Osteocyte (in vitro differentiated cells): ENCODE measurements around the gene NRXN2. TPM values are rescaled to one million over a fixed set of nuclear protein-coding genes. Genes with fewer than 3 reads are reported as not detected.

Source experiments
- DNase-seq: peaks from one replicate; pipeline ENCODE4 v3.0.0; 2021; ENCODE audit warnings: mixed read lengths; ENCODE audit not compliant: unreplicated experiment; ENCODE audit errors: extremely low spot score
- H3K27ac Mint-ChIP-seq: one replicate; pipeline ENCODE4 v1.8.0; 2021; ENCODE audit warnings: mild to moderate bottlenecking, mixed read lengths; ENCODE audit not compliant: unreplicated experiment
- H3K27me3 Mint-ChIP-seq: one replicate; pipeline ENCODE4 v1.8.0; 2021; ENCODE audit warnings: mixed read lengths; ENCODE audit not compliant: unreplicated experiment
- H3K36me3 Mint-ChIP-seq: one replicate; pipeline ENCODE4 v1.8.0; 2021; ENCODE audit warnings: mixed read lengths; ENCODE audit not compliant: unreplicated experiment
- H3K4me1 Mint-ChIP-seq: one replicate; pipeline ENCODE4 v1.8.0; 2021; ENCODE audit warnings: mixed read lengths; ENCODE audit not compliant: unreplicated experiment
- H3K4me3 Mint-ChIP-seq: one replicate; pipeline ENCODE4 v1.8.0; 2021; ENCODE audit warnings: mild to moderate bottlenecking, moderate library complexity, mixed read lengths; ENCODE audit not compliant: unreplicated experiment
- H3K9me3 Mint-ChIP-seq: one replicate; pipeline ENCODE4 v1.8.0; 2021; ENCODE audit warnings: mixed read lengths; ENCODE audit not compliant: unreplicated experiment
- total RNA-seq: library from RNA; stranded (reverse); gene quantifications from 2 replicates; pipeline ENCODE4 v1.2.1, GENCODE V29; 2021
- TF ChIP-seq, protein P1 (sequence below): fragments of 200-600 bp; sonication (generic); IDR thresholded peaks from 2 replicates; pipeline ENCODE4 v1.5.0; 2021; ENCODE audit warnings: antibody characterized with exemption, mild to moderate bottlenecking, moderate library complexity

The NRXN2 gene
- total RNA-seq, 1 donor from 2014 or later = 2.6 TPM

DNA sequence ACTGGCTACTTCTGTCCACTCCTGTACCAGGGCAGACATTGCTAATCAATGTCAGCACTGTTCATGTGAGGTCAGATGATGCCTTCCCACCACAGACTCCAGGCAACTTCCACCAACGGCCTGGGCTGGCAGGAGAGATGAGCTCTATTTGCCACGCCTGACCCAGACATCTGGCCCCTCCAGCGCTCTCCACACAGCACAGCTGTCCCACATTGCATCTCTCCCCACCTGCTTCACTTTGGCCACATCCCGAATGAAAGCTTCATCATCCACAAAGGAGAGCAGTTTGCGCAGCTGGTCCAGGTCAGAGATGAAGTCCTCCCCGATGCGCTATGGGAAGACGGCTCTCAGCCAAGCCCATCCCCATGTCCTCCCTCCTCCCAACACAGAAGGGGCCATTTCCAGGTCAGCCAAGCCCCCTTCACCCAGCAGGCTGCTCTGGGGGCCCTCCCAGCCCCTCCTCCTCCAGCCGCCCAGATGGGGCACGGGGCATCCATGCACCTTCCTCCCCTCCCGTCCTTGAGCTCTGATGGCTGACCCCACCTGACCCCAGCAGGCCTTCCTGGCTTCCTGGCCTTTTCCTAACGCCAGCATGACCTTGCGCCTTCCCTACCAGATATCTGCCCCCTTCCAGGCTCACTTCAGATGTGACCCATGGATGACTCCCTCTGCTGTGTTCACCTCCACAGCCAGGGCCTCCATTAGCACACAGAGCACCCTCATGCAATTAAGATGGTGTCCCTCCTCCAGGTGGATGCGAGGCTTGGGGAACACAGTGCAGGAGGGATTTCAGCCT is 29.4 kb upstream of the NRXN2 start:
- H3K27me3 Mint-ChIP-seq = no peaks in the 10 kb centered on the region
- no peaks in the 10 kb centered on the region for H3K36me3 Mint-ChIP-seq
- no peak overlapping the region for H3K4me3 Mint-ChIP-seq
- no peak overlapping the region for H3K27ac Mint-ChIP-seq
- H3K9me3 Mint-ChIP-seq = no peaks in the 10 kb centered on the region
- TF ChIP-seq, protein P1, sequence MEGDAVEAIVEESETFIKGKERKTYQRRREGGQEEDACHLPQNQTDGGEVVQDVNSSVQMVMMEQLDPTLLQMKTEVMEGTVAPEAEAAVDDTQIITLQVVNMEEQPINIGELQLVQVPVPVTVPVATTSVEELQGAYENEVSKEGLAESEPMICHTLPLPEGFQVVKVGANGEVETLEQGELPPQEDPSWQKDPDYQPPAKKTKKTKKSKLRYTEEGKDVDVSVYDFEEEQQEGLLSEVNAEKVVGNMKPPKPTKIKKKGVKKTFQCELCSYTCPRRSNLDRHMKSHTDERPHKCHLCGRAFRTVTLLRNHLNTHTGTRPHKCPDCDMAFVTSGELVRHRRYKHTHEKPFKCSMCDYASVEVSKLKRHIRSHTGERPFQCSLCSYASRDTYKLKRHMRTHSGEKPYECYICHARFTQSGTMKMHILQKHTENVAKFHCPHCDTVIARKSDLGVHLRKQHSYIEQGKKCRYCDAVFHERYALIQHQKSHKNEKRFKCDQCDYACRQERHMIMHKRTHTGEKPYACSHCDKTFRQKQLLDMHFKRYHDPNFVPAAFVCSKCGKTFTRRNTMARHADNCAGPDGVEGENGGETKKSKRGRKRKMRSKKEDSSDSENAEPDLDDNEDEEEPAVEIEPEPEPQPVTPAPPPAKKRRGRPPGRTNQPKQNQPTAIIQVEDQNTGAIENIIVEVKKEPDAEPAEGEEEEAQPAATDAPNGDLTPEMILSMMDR = no peak
- peaks cover 21% of the 10 kb centered on the region for H3K4me1 Mint-ChIP-seq
- DNase-seq = no peak

DNA sequence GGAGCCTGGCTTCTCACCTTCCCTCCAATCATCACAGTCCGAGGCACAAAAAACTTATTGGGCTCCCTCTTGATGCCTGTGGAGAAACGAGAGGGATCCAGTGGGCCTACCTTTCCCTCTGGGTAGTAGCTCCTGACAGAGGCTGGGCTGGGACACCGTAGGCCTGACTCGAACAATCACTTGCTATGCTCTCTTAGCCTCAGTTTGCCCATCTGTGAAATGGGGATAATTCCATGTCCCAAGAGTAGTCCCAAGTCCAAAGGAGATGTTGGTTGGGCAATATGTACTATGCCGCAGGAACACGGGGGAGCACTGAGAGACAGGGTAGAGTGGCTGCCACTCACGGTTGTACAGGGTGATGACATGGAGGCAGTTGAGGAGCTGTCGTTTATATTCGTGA is 28.6 kb upstream of the NRXN2 start:
- Mint-ChIP-seq H3K36me3 (no peaks in the 10 kb centered on the region), H3K27me3 (no peaks in the 10 kb centered on the region), H3K4me1 (peaks cover 22% of the 10 kb centered on the region), H3K4me3 (no peak overlapping the region), H3K27ac (no peak overlapping the region), H3K9me3 (no peaks in the 10 kb centered on the region)
- no peak for DNase-seq
- TF ChIP-seq, protein P1 = no peak

DNA sequence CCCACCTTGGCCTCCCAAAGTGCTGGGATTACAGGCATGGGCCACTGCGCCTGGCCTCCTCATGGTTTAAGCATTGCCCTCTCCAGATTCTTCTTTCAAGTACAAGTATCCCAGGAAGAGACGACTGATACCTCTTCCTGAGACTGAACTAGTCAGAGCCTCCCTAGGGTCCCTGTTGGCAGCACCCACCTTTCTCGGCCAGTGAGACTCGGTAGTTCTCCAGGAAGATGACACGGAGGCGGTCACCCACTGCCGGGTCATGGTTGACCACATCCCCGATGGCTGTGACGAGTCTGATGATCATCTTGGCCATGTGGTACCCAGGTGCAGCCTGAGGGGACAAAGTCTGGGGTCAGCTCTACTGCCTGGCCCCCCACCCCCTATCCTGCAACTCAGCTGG is 28.1 kb upstream of the NRXN2 start:
- Mint-ChIP-seq H3K4me3 (no peak overlapping the region), H3K27ac (no peak overlapping the region), H3K27me3 (no peaks in the 10 kb centered on the region), H3K9me3 (no peaks in the 10 kb centered on the region), H3K4me1 (peaks cover 22% of the 10 kb centered on the region), H3K36me3 (no peaks in the 10 kb centered on the region)
- TF ChIP-seq, protein P1 = no peak
- no peak for DNase-seq

DNA sequence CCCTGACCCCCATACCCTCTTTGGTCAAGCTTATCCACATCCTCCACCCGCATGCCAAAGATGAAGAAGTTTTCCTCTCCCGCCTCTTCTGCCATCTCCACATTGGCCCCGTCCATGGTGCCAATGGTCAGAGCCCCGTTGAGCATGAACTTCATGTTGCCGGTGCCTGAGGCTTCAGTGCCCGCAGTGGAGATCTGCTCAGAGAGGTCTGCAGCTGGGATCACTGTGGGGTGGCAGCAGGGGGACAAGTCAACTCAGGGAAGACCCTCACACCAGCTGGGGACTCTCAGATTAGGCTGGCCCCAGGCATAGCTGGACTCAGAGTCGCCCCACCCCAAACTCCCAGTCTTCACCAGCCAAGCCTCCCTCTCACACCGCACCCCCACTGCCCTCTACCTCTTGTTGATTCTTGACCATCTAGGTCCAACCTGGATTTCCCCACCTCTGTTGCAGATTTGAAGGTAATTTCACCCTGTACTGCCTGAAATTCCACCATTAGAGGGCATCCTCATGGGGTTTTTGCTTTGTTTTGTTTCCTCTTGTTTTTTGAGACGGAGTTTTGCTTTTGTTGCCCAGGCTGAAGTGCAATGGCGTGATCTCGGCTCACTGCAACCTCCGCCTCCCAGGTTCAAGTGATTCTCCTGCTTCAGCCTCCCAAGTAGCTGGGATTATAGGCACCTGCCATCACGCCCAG is 27.5 kb upstream of the NRXN2 start:
- H3K4me1 Mint-ChIP-seq = peaks cover 24% of the 10 kb centered on the region
- DNase-seq = no peak
- TF ChIP-seq, protein P1 = no peak
- no peaks in the 10 kb centered on the region for H3K27me3 Mint-ChIP-seq
- no peaks in the 10 kb centered on the region for H3K36me3 Mint-ChIP-seq
- no peaks in the 10 kb centered on the region for H3K9me3 Mint-ChIP-seq
- no peak overlapping the region for H3K27ac Mint-ChIP-seq
- no peak overlapping the region for H3K4me3 Mint-ChIP-seq

DNA sequence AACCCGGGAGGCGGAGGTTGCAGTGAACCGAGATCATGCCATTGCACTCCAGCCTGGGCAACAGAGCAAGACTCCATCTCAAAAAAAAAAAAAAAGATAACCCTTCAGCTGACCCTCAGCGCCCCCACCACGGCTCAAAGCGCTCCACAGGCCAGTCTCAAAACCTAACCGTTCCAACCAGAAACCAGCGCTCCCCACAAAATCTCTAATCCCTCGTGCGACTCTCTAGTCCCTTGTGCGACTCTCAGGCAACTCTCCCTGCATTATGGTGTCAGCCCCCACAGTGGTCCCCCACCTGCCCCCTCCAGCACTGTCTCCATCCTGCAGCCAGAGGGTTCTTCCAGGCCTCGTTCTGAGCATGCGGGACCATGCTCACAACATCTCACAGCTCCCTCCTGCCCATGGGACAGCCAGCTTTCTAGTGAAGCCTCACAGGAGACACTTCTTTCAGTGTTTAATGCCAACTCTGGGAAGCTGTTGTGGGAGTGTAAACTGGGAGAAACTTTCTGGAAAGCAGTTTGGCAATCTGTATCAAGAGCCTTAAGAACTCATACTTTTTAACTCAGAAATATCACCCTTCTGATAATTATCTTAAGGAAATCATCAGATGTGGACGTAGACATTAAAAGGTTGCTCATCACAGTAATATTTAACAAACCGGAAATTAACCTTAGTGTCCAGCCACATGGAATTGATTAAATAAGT is 25.1 kb upstream of the NRXN2 start:
- DNase-seq = no peak
- peak overlapping the region; percentile 90 for H3K27ac Mint-ChIP-seq
- TF ChIP-seq, protein P1 = no peak
- H3K36me3 Mint-ChIP-seq = no peaks in the 10 kb centered on the region
- peaks cover 37% of the 10 kb centered on the region for H3K4me1 Mint-ChIP-seq
- no peak overlapping the region for H3K4me3 Mint-ChIP-seq
- H3K27me3 Mint-ChIP-seq = no peaks in the 10 kb centered on the region
- H3K9me3 Mint-ChIP-seq = no peaks in the 10 kb centered on the region
